Mammary microvascular endothelial cell (primary cell): ENCODE data around the gene PPP1R12A. TPM values are rescaled to one million over a fixed set of nuclear protein-coding genes. Genes with fewer than 3 reads are reported as not detected.

Source experiments
- total RNA-seq: library from RNA; depleted of rRNA; stranded (reverse); fragments of >200 nt; gene quantifications from 2 replicates; pipeline ENCODE4 v1.2.3, GENCODE V29; 2015

The PPP1R12A gene
- 38.3 and 55.6 TPM in 2 replicates for total RNA-seq

GRCh38 chr12:79935021-79935623, at the start of gene PPP1R12A:
Gene PPP1R12A (minus strand): TSS chr12:79935097. CDS start chr12:79934931, 166 bp downstream.

Other genes starting within 250 kb of the PPP1R12A start
- gene PAWR, start 244.1 kb downstream of the PPP1R12A start, total RNA-seq, result 45.0 and 46.6 TPM in 2 replicates
- 0.10 and 0.27 TPM in 2 replicates for gene OTOGL, start 164.4 kb upstream of the PPP1R12A start, total RNA-seq